ENCODE results near the gene PPP3CB. TPM values are rescaled to one million over a fixed set of nuclear protein-coding genes. Genes with fewer than 3 reads are reported as not detected.

The PPP3CB gene
- total and polyA plus RNA-seq, 2 donors (not counting 1 experiment from before 2014, with no cell fraction given) = 15.9 to 51.2 TPM

- CTCF ChIA-PET = no interaction called here
- Histone ChIP-seq H4K20me1 (ENCODE audit: control insufficient read depth, insufficient read depth, low read length, poor library complexity, severe bottlenecking) (peaks cover 32% of the 10 kb centered on the region), H3K4me1 (ENCODE audit: control insufficient read depth in 2 of 2, insufficient read depth in 2 of 2, low read length in 2 of 2) (no peaks in the 10 kb centered on the region), H3K4me2 (replicated peaks; ENCODE audit: low read depth, low read length, poor library complexity, severe bottlenecking) (no peak overlapping the region), H3K9ac (ENCODE audit: low read length) (no peak overlapping the region), H3K4me3 (ENCODE audit: control extremely low read depth in 1 of 5, extremely low read depth in 1 of 5, insufficient read depth in 1 of 5, low read depth in 2 of 5, low read length in 4 of 5) (no peak overlapping the region), H3K27me3 (replicated peaks in 1 of 4; ENCODE audit: control extremely low read depth in 1 of 4, control insufficient read depth in 3 of 4, insufficient read depth in 4 of 4, low read length in 3 of 4) (no peaks in the 10 kb centered on the region), H3K27ac (ENCODE audit: low read length in 2 of 2) (no peak overlapping the region), H3K9me3 (ENCODE audit: control extremely low read depth in 1 of 3, control insufficient read depth in 2 of 3, insufficient read depth in 1 of 3, low read length in 2 of 3) (peaks cover 0 to 3% (median 0%) of the 10 kb centered on the region in 3 donors), H3K36me3 (replicated peaks in 1 of 2; ENCODE audit: control extremely low read depth in 1 of 2, control insufficient read depth in 1 of 2, extremely low read depth in 1 of 2, insufficient read depth in 2 of 2, low read length in 1 of 2) (peaks cover 5 to 8% of the 10 kb centered on the region in 2 experiments), H2AFZ (ENCODE audit: insufficient read depth, low read depth, low read length, poor library complexity, severe bottlenecking) (no peak overlapping the region), H3K79me2 (ENCODE audit: control insufficient read depth, insufficient read depth, low read length) (peaks cover 96% of the 10 kb centered on the region)
- peaks cover 23% of the 10 kb centered on the region for H3K4me1 Mint-ChIP-seq
- no peak for DNase-seq
- POLR2A ChIA-PET = no interaction called here
- no peaks in the 10 kb centered on the region for H3K27me3 Mint-ChIP-seq
- no peaks in the 10 kb centered on the region for H3K9me3 Mint-ChIP-seq (ENCODE audit: insufficient read depth)
- ATAC-seq (ENCODE audit: low read depth) = no peak
- no peak overlapping the region for H3K27ac Mint-ChIP-seq
- H3K4me3 Mint-ChIP-seq = no peak overlapping the region
- intact Hi-C loops (cut with micrococcal nuclease) = no loop called here
- TF ChIP-seq, protein P1, sequence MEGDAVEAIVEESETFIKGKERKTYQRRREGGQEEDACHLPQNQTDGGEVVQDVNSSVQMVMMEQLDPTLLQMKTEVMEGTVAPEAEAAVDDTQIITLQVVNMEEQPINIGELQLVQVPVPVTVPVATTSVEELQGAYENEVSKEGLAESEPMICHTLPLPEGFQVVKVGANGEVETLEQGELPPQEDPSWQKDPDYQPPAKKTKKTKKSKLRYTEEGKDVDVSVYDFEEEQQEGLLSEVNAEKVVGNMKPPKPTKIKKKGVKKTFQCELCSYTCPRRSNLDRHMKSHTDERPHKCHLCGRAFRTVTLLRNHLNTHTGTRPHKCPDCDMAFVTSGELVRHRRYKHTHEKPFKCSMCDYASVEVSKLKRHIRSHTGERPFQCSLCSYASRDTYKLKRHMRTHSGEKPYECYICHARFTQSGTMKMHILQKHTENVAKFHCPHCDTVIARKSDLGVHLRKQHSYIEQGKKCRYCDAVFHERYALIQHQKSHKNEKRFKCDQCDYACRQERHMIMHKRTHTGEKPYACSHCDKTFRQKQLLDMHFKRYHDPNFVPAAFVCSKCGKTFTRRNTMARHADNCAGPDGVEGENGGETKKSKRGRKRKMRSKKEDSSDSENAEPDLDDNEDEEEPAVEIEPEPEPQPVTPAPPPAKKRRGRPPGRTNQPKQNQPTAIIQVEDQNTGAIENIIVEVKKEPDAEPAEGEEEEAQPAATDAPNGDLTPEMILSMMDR (IDR thresholded peaks at IDR 0.05) = no peak
- TF ChIP-seq EZH2 (IDR thresholded peaks at IDR 0.05; ENCODE audit: borderline replicate concordance, insufficient read depth, low read depth, low read length, poor library complexity, severe bottlenecking) = no peak
- 100% methylated on average over 4 of the region's 4 CpGs for WGBS (ENCODE audit: insufficient coverage)
These were observed 9.2 kb downstream of the PPP3CB start for GRCh38 chr10:73486601-73487000.

DNA sequence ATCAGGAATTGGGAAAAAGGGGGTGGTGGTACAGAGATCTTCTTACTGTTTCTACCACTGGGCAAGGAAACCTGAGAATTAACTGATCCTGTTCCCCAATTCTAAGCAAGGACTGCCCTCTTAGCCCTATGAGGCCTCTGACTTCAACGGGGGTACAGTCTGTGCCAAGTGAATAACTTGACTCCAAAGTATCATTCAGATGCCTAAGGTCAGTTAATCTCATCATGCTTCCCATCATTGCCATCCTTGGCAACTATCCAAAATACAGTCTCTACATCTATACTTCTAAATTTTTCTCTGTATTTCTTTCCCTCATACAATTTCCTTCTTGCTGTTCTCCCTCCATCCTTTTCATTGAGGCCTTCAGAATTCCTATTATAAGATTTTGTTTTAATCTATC lies 10.5 kb downstream of the PPP3CB start:
- Mint-ChIP-seq H3K4me3 (no peak overlapping the region), H3K27me3 (no peaks in the 10 kb centered on the region), H3K27ac (no peak overlapping the region), H3K9me3 (ENCODE audit: insufficient read depth) (no peaks in the 10 kb centered on the region), H3K4me1 (peaks cover 23% of the 10 kb centered on the region)
- DNase-seq (no peak), ATAC-seq (ENCODE audit: low read depth) (no peak)
- H3K79me2 ChIP-seq (ENCODE audit: control insufficient read depth, insufficient read depth, low read length) = peaks cover 94% of the 10 kb centered on the region
- no peak overlapping the region for H3K27ac ChIP-seq (ENCODE audit: low read length in 2 of 2)
- WGBS (ENCODE audit: insufficient coverage) = 100% methylated on average over 1 of the region's 1 CpG
- H3K4me3 ChIP-seq (ENCODE audit: control extremely low read depth in 1 of 5, extremely low read depth in 1 of 5, insufficient read depth in 1 of 5, low read depth in 2 of 5, low read length in 4 of 5) = no peak overlapping the region
- no peak overlapping the region for H2AFZ ChIP-seq (ENCODE audit: insufficient read depth, low read depth, low read length, poor library complexity, severe bottlenecking)
- no peak overlapping the region for H3K9ac ChIP-seq (ENCODE audit: low read length)
- intact Hi-C loops (cut with micrococcal nuclease) = no loop called here
- TF ChIP-seq, protein P1 (IDR thresholded peaks at IDR 0.05) = no peak
- H3K9me3 ChIP-seq (ENCODE audit: control extremely low read depth in 1 of 3, control insufficient read depth in 2 of 3, insufficient read depth in 1 of 3, low read length in 2 of 3) = peaks cover 0 to 3% (median 0%) of the 10 kb centered on the region in 3 donors
- H3K4me2 ChIP-seq (replicated peaks; ENCODE audit: low read depth, low read length, poor library complexity, severe bottlenecking) = no peak overlapping the region
- H3K27me3 ChIP-seq (replicated peaks in 1 of 4; ENCODE audit: control extremely low read depth in 1 of 4, control insufficient read depth in 3 of 4, insufficient read depth in 4 of 4, low read length in 3 of 4) = no peaks in the 10 kb centered on the region
- peaks cover 2 to 8% of the 10 kb centered on the region in 2 experiments for H3K36me3 ChIP-seq (replicated peaks in 1 of 2; ENCODE audit: control extremely low read depth in 1 of 2, control insufficient read depth in 1 of 2, extremely low read depth in 1 of 2, insufficient read depth in 2 of 2, low read length in 1 of 2)
- no peaks in the 10 kb centered on the region for H3K4me1 ChIP-seq (ENCODE audit: control insufficient read depth in 2 of 2, insufficient read depth in 2 of 2, low read length in 2 of 2)
- peaks cover 32% of the 10 kb centered on the region for H4K20me1 ChIP-seq (ENCODE audit: control insufficient read depth, insufficient read depth, low read length, poor library complexity, severe bottlenecking)
- POLR2A ChIA-PET = no interaction called here
- CTCF ChIA-PET = interaction anchor here (0.6 kb wide), 1 partner anchor 537 kb away, joined by 3 read pairs; no protein-coding TSS in a partner anchor

All from B cell (primary cell).